Kidney epithelial cell (primary cell): Measurements from ENCODE around the gene AFF3. TPM values are rescaled to one million over a fixed set of nuclear protein-coding genes. Genes with fewer than 3 reads are reported as not detected.

Source experiments
- DNase-seq: peaks from one replicate; pipeline ENCODE4 v3.0.0-alpha.2; 2010; ENCODE audit warnings: low read depth
- H3K27me3 ChIP-seq: 2 replicates; pipeline ENCODE4 v1.6.0; 2011; ENCODE audit warnings: low read length; ENCODE audit not compliant: control insufficient read depth, insufficient read depth
- H3K36me3 ChIP-seq: 2 replicates; pipeline ENCODE4 v1.5.1; 2011; ENCODE audit warnings: low read length; ENCODE audit not compliant: control insufficient read depth, insufficient read depth
- H3K4me3 ChIP-seq: 2 replicates; pipeline ENCODE4 v1.5.1; 2011; ENCODE audit warnings: low read depth, mild to moderate bottlenecking, control low read depth, low read length
- total RNA-seq: library from RNA; depleted of rRNA; stranded (reverse); fragments of >200 nt; gene quantifications from 2 replicates; pipeline ENCODE4 v1.2.3, GENCODE V29; 2015
- TF ChIP-seq, protein P1 (sequence below): IDR thresholded peaks from 2 replicates; pipeline ENCODE4 v1.5.1; 2011; ENCODE audit warnings: mild to moderate bottlenecking, moderate library complexity, low read length, control low read depth, inconsistent platforms; ENCODE audit not compliant: insufficient read depth, poor library complexity, severe bottlenecking

The AFF3 gene
- total RNA-seq, 1 donor from 2014 or later: 13.9 TPM

DNA sequence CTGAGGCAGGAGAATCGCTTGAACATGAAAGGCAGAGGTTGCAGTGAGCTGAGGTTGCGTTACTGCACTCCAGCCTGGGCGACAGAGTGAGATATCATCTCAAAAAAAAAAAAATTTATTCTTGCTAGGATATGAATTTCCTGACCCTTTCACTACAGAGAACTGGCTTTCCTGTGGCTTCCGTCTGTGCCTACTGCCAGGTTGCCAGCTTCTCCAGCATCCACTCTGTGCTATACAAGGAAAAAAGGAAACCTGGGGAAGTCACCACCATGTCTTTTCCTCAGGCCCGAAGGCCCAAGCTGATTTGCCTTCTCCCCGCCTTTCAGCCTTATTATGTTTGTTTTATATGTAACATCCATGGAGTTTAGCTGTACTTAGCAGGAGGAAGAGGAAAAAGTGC lies 530.6 kb downstream of the AFF3 start:
- TF ChIP-seq, protein P1, sequence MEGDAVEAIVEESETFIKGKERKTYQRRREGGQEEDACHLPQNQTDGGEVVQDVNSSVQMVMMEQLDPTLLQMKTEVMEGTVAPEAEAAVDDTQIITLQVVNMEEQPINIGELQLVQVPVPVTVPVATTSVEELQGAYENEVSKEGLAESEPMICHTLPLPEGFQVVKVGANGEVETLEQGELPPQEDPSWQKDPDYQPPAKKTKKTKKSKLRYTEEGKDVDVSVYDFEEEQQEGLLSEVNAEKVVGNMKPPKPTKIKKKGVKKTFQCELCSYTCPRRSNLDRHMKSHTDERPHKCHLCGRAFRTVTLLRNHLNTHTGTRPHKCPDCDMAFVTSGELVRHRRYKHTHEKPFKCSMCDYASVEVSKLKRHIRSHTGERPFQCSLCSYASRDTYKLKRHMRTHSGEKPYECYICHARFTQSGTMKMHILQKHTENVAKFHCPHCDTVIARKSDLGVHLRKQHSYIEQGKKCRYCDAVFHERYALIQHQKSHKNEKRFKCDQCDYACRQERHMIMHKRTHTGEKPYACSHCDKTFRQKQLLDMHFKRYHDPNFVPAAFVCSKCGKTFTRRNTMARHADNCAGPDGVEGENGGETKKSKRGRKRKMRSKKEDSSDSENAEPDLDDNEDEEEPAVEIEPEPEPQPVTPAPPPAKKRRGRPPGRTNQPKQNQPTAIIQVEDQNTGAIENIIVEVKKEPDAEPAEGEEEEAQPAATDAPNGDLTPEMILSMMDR: no peak
- Histone ChIP-seq H3K4me3 (no peak overlapping the region), H3K27me3 (no peaks in the 10 kb centered on the region), H3K36me3 (no peaks in the 10 kb centered on the region)
- DNase-seq: no peak

DNA sequence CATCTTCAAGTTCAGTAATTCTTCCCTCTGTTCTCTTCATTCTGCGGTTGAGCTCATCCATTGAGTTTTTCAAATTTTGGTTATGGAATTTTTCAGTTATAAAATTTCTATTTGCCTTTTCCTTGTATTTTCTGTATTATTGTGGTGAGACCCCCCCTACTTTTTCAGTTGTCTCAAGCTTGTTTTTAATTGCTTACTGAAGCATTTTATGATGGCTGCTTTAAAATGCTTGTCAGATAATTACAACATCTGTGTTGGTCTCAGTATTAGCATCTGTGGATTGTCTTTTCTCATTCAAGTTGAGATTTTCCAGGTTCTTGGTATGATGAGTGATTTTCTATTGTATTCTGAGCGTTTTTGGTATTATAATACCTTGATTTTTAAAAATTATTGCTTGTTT lies 531.4 kb downstream of the AFF3 start:
- Histone ChIP-seq H3K4me3 (no peak overlapping the region), H3K36me3 (no peaks in the 10 kb centered on the region), H3K27me3 (no peaks in the 10 kb centered on the region)
- TF ChIP-seq, protein P1: no peak
- no peak for DNase-seq

DNA sequence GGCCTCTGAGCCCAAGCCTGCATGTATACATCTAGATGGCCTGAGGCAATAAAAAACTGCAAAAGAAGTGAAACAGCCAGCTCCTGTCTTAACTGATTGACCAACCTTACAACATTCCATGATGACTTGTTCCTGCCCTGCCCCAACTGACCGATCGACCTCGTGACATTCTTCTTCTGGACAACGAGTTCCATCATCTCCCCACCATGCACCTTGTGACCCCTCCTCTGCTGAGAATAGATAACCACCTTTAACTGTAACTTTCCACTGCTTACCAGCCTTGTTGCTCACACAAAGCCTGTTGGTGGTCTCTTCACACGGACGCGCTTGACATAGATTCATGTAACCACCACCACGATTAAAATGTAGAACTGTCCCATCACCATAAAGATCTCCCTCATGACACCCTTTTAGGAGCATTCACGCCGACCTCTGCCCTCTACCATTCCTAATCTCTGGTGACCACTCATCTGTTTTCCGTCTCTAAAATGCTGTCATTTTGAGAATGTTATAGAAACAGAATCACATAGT lies 532.5 kb downstream of the AFF3 start:
- H3K4me3 ChIP-seq: no peak overlapping the region
- H3K27me3 ChIP-seq: no peaks in the 10 kb centered on the region
- DNase-seq: no peak
- no peaks in the 10 kb centered on the region for H3K36me3 ChIP-seq
- TF ChIP-seq, protein P1: no peak

DNA sequence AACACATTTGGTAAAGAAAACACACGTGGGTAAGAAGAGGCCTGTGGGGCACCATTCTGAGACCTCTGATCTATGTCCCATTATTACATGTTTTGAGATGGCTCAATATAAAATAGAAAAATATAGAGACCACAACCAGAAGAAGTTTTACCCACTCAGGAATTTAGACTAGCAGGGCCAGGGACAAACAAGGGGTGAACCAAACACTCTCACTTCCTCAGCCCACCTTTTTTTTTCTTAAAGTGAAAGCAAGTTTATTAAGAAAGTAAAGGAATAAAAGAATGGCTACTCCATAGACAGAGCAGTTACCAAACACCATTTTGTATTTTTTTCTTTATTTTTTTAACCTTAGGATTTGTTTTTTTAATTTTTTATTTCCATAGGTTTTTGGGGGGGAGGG lies 533.5 kb downstream of the AFF3 start:
- Histone ChIP-seq H3K36me3 (no peaks in the 10 kb centered on the region), H3K27me3 (no peaks in the 10 kb centered on the region), H3K4me3 (no peak overlapping the region)
- no peak for DNase-seq
- TF ChIP-seq, protein P1: no peak

DNA sequence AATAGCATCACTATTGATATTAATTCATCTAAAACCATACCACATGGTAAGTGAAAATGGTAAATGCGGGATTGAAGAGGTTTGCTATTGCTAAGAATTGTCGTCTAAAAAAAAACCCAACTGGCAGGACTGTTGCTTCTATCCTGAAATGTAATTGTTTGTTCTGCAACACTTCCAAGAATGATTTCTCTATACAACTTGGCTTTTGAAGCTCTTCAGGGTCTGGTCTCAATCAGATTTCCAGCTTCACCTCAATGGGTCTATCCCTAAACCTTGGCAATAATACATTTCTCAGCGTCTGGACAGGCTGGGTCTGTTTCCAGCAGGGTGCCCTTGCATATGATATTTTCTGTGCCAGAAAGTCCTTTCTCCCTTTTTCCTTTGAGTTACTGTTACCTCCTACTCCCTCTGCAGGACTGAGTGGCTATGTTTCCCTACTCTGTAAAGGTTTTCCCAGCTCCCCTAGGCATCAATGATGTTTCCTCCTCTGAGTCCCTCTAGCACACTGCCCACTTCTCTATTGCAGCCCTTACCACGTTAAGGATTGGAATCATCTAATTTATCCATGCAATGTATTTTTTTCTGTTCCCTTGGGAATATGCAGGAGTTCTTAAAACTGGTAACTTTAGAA lies 534.4 kb downstream of the AFF3 start:
- DNase-seq: no peak
- H3K27me3 ChIP-seq: no peaks in the 10 kb centered on the region
- TF ChIP-seq, protein P1: no peak
- H3K36me3 ChIP-seq: no peaks in the 10 kb centered on the region
- no peak overlapping the region for H3K4me3 ChIP-seq

DNA sequence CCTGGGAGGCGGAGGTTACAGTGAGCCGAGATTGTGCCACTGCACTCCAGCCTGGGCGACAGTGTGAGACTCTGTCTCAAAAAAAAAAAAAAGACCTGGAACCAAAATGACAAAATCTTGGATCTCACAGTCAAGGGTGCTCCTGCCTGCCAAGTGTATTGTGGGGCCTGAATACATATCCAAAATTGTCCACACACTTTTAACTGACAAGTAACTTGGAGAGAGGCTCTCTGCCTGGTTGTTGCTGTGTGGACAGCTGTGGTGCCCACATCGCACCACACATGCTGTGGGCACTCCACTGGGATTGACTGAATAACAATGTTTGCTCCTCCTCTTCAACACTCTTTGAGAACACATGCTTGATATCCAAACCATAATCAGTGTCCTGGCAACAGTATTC lies 534.9 kb downstream of the AFF3 start:
- no peaks in the 10 kb centered on the region for H3K36me3 ChIP-seq
- TF ChIP-seq, protein P1: no peak
- no peaks in the 10 kb centered on the region for H3K27me3 ChIP-seq
- no peak for DNase-seq
- no peak overlapping the region for H3K4me3 ChIP-seq
